ENCODE results near the gene MACF1. TPM values are rescaled to one million over a fixed set of nuclear protein-coding genes. Genes with fewer than 3 reads are reported as not detected.

MACF1 gene
- total RNA-seq, 1 donor, result 554 TPM

DNA sequence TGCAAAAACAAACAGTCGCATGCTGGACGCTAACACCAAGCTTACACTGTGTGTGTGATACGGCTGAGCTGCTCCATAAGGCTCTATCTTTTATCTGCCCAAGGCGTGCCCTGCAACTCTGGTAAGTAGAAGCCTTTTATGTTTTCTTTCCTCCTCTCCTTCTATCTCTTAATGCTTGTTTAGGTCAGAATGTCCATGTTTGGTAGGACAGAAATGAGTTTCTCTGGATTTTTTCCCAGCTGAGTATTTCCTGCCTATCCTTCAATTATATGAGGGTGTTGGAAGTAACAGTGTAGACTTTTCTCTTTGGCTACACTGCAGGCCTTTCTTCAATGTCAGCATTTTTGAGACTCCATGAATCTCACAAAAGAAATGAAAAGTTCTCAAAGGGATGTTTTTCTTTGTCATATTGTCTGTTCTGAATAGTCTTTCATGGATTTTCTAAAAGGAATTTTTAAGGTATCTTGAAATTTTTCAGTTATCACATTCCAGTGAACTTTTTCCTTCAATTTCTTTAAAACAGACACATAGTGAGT, 124.2 kb downstream of the MACF1 start:
- TF ChIP-seq, protein P1, sequence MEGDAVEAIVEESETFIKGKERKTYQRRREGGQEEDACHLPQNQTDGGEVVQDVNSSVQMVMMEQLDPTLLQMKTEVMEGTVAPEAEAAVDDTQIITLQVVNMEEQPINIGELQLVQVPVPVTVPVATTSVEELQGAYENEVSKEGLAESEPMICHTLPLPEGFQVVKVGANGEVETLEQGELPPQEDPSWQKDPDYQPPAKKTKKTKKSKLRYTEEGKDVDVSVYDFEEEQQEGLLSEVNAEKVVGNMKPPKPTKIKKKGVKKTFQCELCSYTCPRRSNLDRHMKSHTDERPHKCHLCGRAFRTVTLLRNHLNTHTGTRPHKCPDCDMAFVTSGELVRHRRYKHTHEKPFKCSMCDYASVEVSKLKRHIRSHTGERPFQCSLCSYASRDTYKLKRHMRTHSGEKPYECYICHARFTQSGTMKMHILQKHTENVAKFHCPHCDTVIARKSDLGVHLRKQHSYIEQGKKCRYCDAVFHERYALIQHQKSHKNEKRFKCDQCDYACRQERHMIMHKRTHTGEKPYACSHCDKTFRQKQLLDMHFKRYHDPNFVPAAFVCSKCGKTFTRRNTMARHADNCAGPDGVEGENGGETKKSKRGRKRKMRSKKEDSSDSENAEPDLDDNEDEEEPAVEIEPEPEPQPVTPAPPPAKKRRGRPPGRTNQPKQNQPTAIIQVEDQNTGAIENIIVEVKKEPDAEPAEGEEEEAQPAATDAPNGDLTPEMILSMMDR (IDR thresholded peaks at IDR 0.05; ENCODE audit: insufficient read depth, low read depth, low read length), result no peak
- no peak overlapping the region for H3K4me3 ChIP-seq (ENCODE audit: low read depth, low read length)
- peak; percentile 15 for DNase-seq (ENCODE audit: low read depth)

DNA sequence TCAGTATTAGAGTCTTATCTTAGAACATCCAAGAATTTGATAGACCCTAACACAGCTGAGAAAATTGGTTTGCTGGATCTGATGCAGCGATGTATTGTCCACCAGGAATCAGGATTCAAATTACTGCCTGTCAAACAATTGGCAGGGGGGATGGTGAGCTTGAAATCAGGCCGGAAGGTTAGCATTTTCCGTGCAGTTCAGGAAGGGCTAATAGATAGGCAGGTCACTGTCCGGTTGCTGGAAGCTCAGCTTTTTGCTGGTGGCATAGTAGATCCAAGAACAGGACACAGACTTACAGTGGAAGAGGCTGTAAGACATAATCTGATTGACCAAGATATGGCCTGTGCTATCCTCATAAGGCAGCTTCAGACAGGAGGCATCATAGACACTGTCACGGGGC, 127.2 kb downstream of the MACF1 start:
- no peak overlapping the region for H3K4me3 ChIP-seq (ENCODE audit: low read depth, low read length)
- TF ChIP-seq, protein P1 (IDR thresholded peaks at IDR 0.05; ENCODE audit: insufficient read depth, low read depth, low read length), result no peak
- no peak for DNase-seq (ENCODE audit: low read depth)

DNA sequence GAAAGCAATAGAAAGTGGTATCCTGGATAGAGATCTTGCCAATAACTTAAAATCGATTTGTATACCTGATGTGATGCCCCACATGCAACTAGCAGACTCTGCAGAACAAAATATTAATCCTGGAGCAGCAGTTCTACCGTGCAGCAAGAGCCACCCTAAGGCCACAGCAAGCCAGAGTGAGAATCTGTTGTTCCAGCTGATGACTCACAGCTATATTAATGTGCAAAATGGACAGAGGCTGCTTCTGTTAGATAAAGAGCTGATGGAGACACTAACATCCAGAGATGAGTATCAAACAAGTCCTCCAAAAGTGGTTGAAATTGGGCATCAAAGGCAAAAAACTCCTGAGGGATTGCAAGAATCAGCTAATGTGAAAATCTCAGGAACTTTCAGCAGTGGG, 127.8 kb downstream of the MACF1 start:
- no peak overlapping the region for H3K4me3 ChIP-seq (ENCODE audit: low read depth, low read length)
- peak; percentile 14 for DNase-seq (ENCODE audit: low read depth)
- TF ChIP-seq, protein P1 (IDR thresholded peaks at IDR 0.05; ENCODE audit: insufficient read depth, low read depth, low read length), result no peak

DNA sequence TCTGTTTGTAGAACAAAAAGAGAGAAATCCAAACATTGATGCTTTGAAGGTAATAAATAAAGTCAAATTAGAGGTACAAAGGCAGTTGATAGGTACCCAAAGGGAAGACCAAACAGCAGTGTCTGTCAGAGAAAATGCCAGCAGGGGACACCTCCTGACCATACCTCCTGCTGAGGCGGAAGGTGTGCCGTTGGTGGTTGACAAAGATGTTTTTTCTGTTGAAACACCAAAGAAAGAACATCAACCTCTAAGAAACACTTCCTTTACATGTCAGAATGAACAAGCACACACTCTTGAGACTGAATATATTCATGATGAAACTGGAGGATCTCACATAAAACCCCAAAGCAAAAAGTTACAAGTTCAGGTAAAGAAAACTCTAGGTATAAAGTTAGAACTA, 128.3 kb downstream of the MACF1 start:
- no peak overlapping the region for H3K4me3 ChIP-seq (ENCODE audit: low read depth, low read length)
- TF ChIP-seq, protein P1 (IDR thresholded peaks at IDR 0.05; ENCODE audit: insufficient read depth, low read depth, low read length), result no peak
- DNase-seq (ENCODE audit: low read depth), result no peak

DNA sequence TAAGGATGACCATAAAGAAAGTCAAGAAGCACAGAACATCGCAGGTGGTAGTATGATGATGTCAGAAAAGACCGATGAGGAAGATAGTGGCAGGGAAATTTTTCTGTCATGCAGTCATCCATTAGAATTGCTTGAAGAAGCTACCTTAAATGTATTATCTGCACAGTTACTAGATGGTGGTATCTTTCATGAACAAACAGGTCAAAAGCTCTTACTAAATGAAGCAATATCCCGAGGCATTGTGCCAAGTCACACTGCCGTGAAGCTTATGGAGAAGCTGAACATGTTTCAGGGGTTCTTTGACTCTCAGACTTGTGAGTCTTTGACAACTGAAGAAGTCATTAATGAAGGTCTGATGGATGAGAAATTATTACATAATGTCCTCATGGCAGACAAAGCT, 128.8 kb downstream of the MACF1 start:
- no peak overlapping the region for H3K4me3 ChIP-seq (ENCODE audit: low read depth, low read length)
- TF ChIP-seq, protein P1 (IDR thresholded peaks at IDR 0.05; ENCODE audit: insufficient read depth, low read depth, low read length), result no peak
- DNase-seq (ENCODE audit: low read depth), result peak; percentile 62

DNA sequence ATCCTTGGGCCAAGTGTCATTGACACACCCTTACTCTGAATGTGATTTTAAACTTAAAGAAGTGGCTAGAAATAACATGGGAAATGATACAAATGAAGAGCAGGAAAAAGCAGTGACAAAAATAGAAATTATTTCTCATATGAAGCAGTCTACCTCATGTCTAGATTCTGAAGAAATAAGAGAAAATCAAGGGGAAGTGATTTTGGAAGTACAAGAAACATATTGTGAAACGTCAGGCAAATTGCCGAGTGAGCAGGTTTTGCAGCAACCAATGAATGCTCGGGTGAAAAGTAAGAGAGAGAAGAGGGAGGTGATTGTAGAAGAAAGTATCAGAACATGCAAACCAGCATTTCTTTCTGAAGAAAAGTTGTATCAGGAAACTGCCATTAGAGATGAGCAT, 130.7 kb downstream of the MACF1 start:
- DNase-seq (ENCODE audit: low read depth), result no peak
- H3K4me3 ChIP-seq (ENCODE audit: low read depth, low read length), result no peak overlapping the region
- TF ChIP-seq, protein P1 (IDR thresholded peaks at IDR 0.05; ENCODE audit: insufficient read depth, low read depth, low read length), result no peak

DNA sequence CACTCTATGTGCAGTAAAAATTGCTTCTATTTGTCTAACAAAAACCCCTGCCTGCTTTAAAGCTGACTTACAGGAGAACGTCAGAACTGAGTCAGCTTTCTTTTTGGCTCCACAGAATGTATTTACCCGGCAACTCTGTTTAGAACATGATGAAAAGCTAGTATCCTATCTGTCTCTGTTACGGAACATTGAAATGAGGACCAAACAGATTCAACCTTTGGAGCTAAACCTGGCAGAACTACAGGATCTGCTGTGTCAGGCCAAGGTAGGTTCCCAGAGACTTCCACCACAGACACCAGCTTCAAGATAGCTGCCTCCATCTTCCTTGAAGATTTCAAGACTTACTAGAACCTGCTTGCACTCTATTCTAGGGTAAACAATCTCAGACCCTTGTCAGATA, 132.6 kb downstream of the MACF1 start:
- TF ChIP-seq, protein P1 (IDR thresholded peaks at IDR 0.05; ENCODE audit: insufficient read depth, low read depth, low read length), result no peak
- no peak overlapping the region for H3K4me3 ChIP-seq (ENCODE audit: low read depth, low read length)
- DNase-seq (ENCODE audit: low read depth), result no peak
